Keratinocyte (primary cell): ENCODE results near the gene DENND1A. TPM values are rescaled to one million over a fixed set of nuclear protein-coding genes. Genes with fewer than 3 reads are reported as not detected.

Experiments used
- DNase-seq: peaks from one replicate; pipeline ENCODE4 v3.0.0-alpha.2; 2011; ENCODE audit warnings: low read depth, missing footprints, low spot score
- FAIRE-seq: peaks from 2 replicates; lab custom pipeline; 2011; peaks lifted over from hg19 to GRCh38; lab: Jason Lieb, UNC
- H2AFZ ChIP-seq: 2 replicates; pipeline ENCODE4 v1.6.0; 2012; ENCODE audit warnings: low read length, control low read depth, inconsistent platforms; ENCODE audit not compliant: control insufficient read depth
- H3K27ac ChIP-seq: 2 replicates; pipeline ENCODE4 v1.5.1; 2011; ENCODE audit warnings: low read length; ENCODE audit not compliant: control insufficient read depth, insufficient read depth
- H3K27me3 ChIP-seq: 3 replicates; pipeline ENCODE4 v1.6.0; 2011; ENCODE audit warnings: low read length; ENCODE audit not compliant: control insufficient read depth, insufficient read depth; ENCODE audit errors: extremely low read depth
- H3K36me3 ChIP-seq, 2 experiments: 2 replicates in 1 of 2; 3 replicates in 1 of 2; pipeline ENCODE4 v1.5.1; 2011; ENCODE audit warnings: low read length in 2 of 2, mild to moderate bottlenecking in 1 of 2; ENCODE audit not compliant: control insufficient read depth in 2 of 2, insufficient read depth in 2 of 2; ENCODE audit errors: extremely low read depth in 1 of 2
- H3K4me1 ChIP-seq: 3 replicates; pipeline ENCODE4 v1.5.1; 2011; ENCODE audit warnings: low read length; ENCODE audit not compliant: control insufficient read depth, insufficient read depth; ENCODE audit errors: extremely low read depth
- H3K4me2 ChIP-seq: 3 replicates; pipeline ENCODE4 v1.6.0; 2011; ENCODE audit warnings: low read depth, low read length; ENCODE audit not compliant: control insufficient read depth, insufficient read depth; ENCODE audit errors: extremely low read depth
- H3K4me3 ChIP-seq, 3 experiments: fragments of 200-600 bp in 1 of 3; sonication (generic) in 1 of 3; 2 replicates in 2 of 3; 3 replicates in 1 of 3; pipeline ENCODE4 v1.5.1; 2011 to 2016; ENCODE audit warnings: low read length in 3 of 3, mild to moderate bottlenecking in 3 of 3, control low read depth in 2 of 3, inconsistent platforms in 1 of 3, low read depth in 1 of 3, mixed read lengths in 1 of 3, mixed run types in 1 of 3, moderate library complexity in 1 of 3; ENCODE audit not compliant: control insufficient read depth in 2 of 3, insufficient read depth in 2 of 3; ENCODE audit errors: extremely low read depth in 1 of 3
- H3K79me2 ChIP-seq: 2 replicates; pipeline ENCODE4 v1.6.0; 2012; ENCODE audit warnings: low read length; ENCODE audit not compliant: control insufficient read depth, insufficient read depth
- H3K9ac ChIP-seq: 3 replicates; pipeline ENCODE4 v1.6.0; 2011; ENCODE audit warnings: low read length; ENCODE audit not compliant: control insufficient read depth, insufficient read depth; ENCODE audit errors: extremely low read depth
- H3K9me1 ChIP-seq: 3 replicates; pipeline ENCODE4 v1.6.0; 2011; ENCODE audit warnings: low read length; ENCODE audit not compliant: control insufficient read depth, insufficient read depth; ENCODE audit errors: extremely low read depth
- H3K9me3 ChIP-seq: 2 replicates; pipeline ENCODE4 v1.5.1; 2012; ENCODE audit warnings: low read depth, low read length; ENCODE audit not compliant: control insufficient read depth
- H4K20me1 ChIP-seq: 3 replicates; pipeline ENCODE4 v1.6.0; 2011; ENCODE audit warnings: low read length; ENCODE audit not compliant: control insufficient read depth, insufficient read depth; ENCODE audit errors: extremely low read depth
- CTCF ChIP-seq, 3 experiments: IDR thresholded peaks in 1 of 3; conservative IDR thresholded peaks in 1 of 3; optimal IDR thresholded peaks in 1 of 3; 2 replicates in 2 of 3; 3 replicates in 1 of 3; pipeline versions ENCODE3 to v1.5.1; 2011; ENCODE audit warnings: low read length in 3 of 3, mild to moderate bottlenecking in 3 of 3, moderate library complexity in 2 of 3, control low read depth in 1 of 3, inconsistent platforms in 1 of 3; ENCODE audit not compliant: insufficient read depth in 2 of 3; ENCODE audit errors: extremely low read depth in 1 of 3
- EZH2 ChIP-seq: IDR thresholded peaks from one replicate; pipeline ENCODE4 v1.6.1; 2012; ENCODE audit warnings: inconsistent platforms, mild to moderate bottlenecking, low read length, moderate library complexity
- dilution Hi-C: fragments of 300-500 bp; cut with MboI; formaldehyde crosslinking; loops from one replicate; pipeline ENCODE4 v1.7.0; 2020; ENCODE audit warnings: low sequenced_read_pairs; ENCODE audit not compliant: extremely low pct_ligation_motif_present
- polyA plus RNA-seq, 5 experiments: library from polyadenylated mRNA; depleted of rRNA in 3 of 5; stranded (reverse) in 3 of 5; stranded (forward) in 1 of 5; unstranded in 1 of 5; fragments of >200 nt; gene quantifications; 1 replicate in 1 of 5; 2 replicates in 3 of 5; 3 replicates in 1 of 5; pipeline versions ENCODE4 v1.2.1 to v1.2.3, GENCODE V29; 2011 to 2012; ENCODE audit warnings: missing spikeins in 2 of 5, low read depth in 1 of 5, low replicate concordance in 1 of 5

The DENND1A gene
- polyA plus RNA-seq, 1 donor (not counting 4 experiments of a cell fraction or from before 2014, with no cell fraction given): 13.0 TPM

DNA sequence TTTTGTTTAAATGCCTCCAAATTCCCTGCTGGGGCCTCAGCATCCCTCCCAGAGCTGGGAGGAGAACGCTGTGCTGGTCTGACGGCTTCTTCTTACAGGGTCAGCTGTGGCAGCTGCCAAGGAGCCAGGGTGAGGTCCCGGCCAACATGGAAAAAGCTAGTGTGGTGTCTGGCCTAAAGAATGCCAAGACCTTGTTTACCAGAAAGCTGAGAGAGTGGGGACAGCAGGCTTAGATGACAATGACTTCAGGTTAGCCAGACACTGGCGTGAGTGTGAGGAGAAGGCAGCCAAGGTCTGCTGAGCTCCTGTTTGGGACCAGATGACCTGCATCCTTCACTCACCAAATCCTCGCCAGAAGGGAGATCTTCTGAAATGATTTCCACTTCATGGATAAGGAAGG, 461.4 kb downstream of the DENND1A start:
- Histone ChIP-seq H3K4me1 (no peaks in the 10 kb centered on the region), H3K79me2 (no peaks in the 10 kb centered on the region)
- no peak for FAIRE-seq

GRCh38 chr9:123465304-123465703, 464.6 kb downstream of the DENND1A start:
- TF ChIP-seq CTCF (optimal IDR thresholded peaks at IDR 0.05 in 1 of 3, IDR thresholded peaks at IDR 0.05 in 1 of 3, conservative IDR thresholded peaks at IDR 0.05 in 1 of 3; ENCODE audit: extremely low read depth in 1 of 3, insufficient read depth in 2 of 3, low read length in 3 of 3) (no peak), EZH2 (no peak)
- H3K4me3 ChIP-seq: no peak overlapping the region
- H4K20me1 ChIP-seq: no peaks in the 10 kb centered on the region
- H3K27ac ChIP-seq: no peak overlapping the region
- H3K4me2 ChIP-seq: no peak overlapping the region
- H3K4me1 ChIP-seq: no peaks in the 10 kb centered on the region
- H3K9me1 ChIP-seq: no peaks in the 10 kb centered on the region
- H2AFZ ChIP-seq: no peak overlapping the region
- H3K9me3 ChIP-seq: no peaks in the 10 kb centered on the region
- dilution Hi-C loops: no loop called here
- no peaks in the 10 kb centered on the region for H3K36me3 ChIP-seq
- H3K79me2 ChIP-seq: no peaks in the 10 kb centered on the region
- no peak overlapping the region for H3K9ac ChIP-seq
- no peaks in the 10 kb centered on the region for H3K27me3 ChIP-seq
- no peak for FAIRE-seq
- no peak for DNase-seq

More for the DNA sequence above, 461.4 kb downstream of the DENND1A start:
- Histone ChIP-seq H3K9me1 (no peaks in the 10 kb centered on the region), H4K20me1 (no peaks in the 10 kb centered on the region), H2AFZ (no peak overlapping the region), H3K9ac (no peak overlapping the region), H3K27ac (no peak overlapping the region), H3K36me3 (no peaks in the 10 kb centered on the region), H3K27me3 (no peaks in the 10 kb centered on the region), H3K4me2 (no peak overlapping the region), H3K9me3 (no peaks in the 10 kb centered on the region), H3K4me3 (no peak overlapping the region)
- no peak for DNase-seq
- dilution Hi-C loops: no loop called here
- TF ChIP-seq EZH2 (no peak), CTCF (optimal IDR thresholded peaks at IDR 0.05 in 1 of 3, IDR thresholded peaks at IDR 0.05 in 1 of 3, conservative IDR thresholded peaks at IDR 0.05 in 1 of 3; ENCODE audit: extremely low read depth in 1 of 3, insufficient read depth in 2 of 3, low read length in 3 of 3) (no peak)
